ENCODE measurements around the gene IWS1. TPM values are rescaled to one million over a fixed set of nuclear protein-coding genes. Genes with fewer than 3 reads are reported as not detected.
A peak's percentile ranks its signal among the peaks of the same experiment; 100 is the strongest.
"Not testable (repeated sequence)": the region's sequence is repeated elsewhere in the genome, so short reads cannot be mapped to it uniquely, and the experiment has no call there.

Gene IWS1
- total RNA-seq, 1 experiment from 2014 or later, result 43.1 TPM

- no peak for DNase-seq (ENCODE audit: low spot score)
Measured at GRCh38 chr2:127560931-127561280, 34.6 kb upstream of the IWS1 start.

- DNase-seq (ENCODE audit: low spot score), result no peak
Measured at GRCh38 chr2:127560201-127560930, 34.1 kb upstream of the IWS1 start.

DNA sequence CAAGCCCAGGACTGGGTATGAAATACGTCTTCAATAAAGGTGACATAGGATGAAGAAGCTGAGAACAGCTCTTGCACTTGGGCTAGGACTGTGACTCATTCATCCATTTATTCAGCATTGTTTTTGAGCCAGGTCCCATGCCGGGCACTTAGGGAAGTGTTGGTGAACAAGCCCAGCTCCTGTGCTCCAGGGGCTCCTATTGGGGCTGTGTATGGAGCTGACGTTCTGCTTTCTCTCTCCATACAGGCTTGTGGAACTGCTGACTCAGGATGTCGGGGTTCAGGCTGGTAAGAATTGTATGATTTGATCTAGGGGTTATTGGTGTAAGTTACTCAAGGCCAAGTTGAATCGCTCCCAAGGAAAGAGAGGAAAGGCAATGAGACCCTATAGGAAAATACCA, 33.2 kb upstream of the IWS1 start:
- no peak for DNase-seq (ENCODE audit: low spot score)

- no peak for DNase-seq (ENCODE audit: low spot score)
Measured at GRCh38 chr2:127558911-127559310, 32.6 kb upstream of the IWS1 start.

GRCh38 chr2:127552846-127553245, 26.6 kb upstream of the IWS1 start:
- DNase-seq (ENCODE audit: low spot score), result no peak

- no peak for DNase-seq (ENCODE audit: low spot score)
Measured at GRCh38 chr2:127552336-127552735, 26.0 kb upstream of the IWS1 start.

DNA sequence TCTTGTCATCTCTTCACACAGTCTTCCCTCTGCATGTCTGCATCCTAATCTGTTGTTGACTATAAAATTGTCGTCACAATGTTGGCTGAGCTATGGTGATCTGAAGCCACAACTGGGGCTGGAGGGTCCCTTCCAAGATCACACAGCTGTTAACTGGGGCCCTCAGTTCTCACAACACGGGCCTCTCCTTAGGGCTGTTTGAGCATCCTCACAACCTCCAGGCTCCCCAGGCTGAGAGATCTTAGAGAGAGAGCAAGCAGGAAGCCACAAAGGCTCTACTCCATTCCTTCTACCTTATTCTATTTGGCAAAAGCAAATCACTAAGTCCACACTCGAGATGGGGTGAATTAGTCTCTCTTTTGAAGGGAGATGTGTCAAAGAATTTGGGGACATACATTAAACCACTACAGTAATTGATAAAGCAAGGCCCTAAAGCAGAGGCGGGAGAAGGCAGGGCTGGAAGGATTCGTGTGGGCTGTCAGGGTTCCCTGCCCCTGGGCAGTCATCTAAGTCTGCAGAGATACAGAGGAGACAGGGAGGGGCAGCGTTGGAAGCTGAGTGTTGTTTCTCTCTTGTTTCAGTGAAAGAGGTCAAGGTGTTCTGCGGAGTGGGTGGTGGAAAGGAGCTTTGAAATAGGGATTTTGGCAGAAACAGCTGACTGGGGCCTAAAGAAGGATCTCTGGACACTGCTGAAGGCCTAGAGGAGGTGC, 25.1 kb upstream of the IWS1 start:
- DNase-seq (ENCODE audit: low spot score), result no peak

- no peak for DNase-seq (ENCODE audit: low spot score)
Measured at GRCh38 chr2:127546797-127547196, 20.5 kb upstream of the IWS1 start.

DNA sequence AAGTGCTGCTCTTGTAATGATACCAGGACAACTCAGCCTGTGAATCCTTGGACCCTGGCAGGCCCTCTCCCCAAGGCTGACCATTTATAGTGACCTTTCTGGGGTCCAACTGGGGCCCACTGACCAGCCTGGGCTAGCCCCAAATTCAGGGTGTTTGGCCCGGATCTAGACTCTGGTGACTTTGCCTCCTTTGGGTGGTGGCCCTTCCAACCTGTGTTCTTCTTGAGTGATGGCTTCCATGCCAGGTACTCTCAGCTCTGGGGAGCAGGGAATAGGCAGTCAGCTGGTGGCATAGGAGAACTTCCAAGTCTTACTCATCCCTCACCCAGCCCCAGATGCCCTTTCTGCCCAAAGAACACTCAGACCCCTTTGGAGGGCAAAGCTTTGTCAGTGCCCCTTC, 19.5 kb upstream of the IWS1 start:
- no peak for DNase-seq (ENCODE audit: low spot score)

GRCh38 chr2:127545189-127545588, 18.9 kb upstream of the IWS1 start:
- no peak for DNase-seq (ENCODE audit: low spot score)

- not testable (repeated sequence) for DNase-seq (ENCODE audit: low spot score)
Measured at GRCh38 chr2:127543013-127543501, 16.8 kb upstream of the IWS1 start.

GRCh38 chr2:127542231-127542630, 15.9 kb upstream of the IWS1 start:
- no peak for DNase-seq (ENCODE audit: low spot score)

GRCh38 chr2:127541809-127542208, 15.5 kb upstream of the IWS1 start:
- no peak for DNase-seq (ENCODE audit: low spot score)

DNA sequence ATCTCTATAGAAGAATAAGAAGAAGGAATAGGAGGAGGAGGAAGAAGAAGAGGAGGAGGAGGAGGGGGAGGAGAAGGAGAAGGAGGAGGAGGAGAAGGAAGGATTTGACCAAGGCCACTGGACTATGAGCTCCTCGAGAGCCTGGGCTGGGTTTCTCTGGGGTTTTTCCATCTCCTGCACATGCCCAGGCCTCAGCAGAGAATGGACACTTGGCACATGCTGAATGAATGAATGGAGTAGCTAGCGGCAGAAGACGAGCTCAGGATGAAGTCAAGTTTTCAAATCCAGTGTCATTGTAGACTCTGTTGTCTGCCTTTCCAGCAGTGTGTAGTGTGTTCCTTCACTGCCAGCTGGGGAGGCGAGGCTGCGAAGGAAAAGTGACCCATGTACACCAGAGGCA, 11.4 kb upstream of the IWS1 start:
- no peak for DNase-seq (ENCODE audit: low spot score)

- DNase-seq (ENCODE audit: low spot score), result no peak
Measured at GRCh38 chr2:127536707-127537541, 10.6 kb upstream of the IWS1 start.

DNA sequence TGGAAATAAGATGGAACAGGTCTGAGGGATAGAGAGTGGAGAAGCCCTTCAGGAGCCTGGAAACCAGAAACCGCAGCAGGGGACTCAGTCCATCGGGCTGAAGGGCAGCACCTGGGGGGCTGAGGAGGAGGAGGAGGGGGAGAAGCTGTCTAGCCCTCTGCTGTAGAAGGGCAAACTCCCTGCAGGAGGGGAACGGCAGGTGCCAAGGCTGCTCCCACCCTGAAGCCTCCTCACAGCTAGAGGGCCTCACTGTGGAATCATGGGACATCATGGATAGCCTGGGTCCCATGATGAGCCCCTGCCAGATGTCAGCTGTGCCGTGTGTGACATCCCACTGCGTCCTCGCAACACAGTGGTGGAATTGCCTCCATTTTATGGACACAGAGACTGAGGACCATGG, 9.6 kb upstream of the IWS1 start:
- no peak for DNase-seq (ENCODE audit: low spot score)

GRCh38 chr2:127535422-127535901, 9.2 kb upstream of the IWS1 start, which contains the start of gene MYO7B:
Gene MYO7B, plus strand, starts transcription at chr2:127535683. Its CDS starts 24,040 bp downstream, at chr2:127559723.
- peak; percentile 59 for DNase-seq (ENCODE audit: low spot score)

- DNase-seq (ENCODE audit: low spot score), result no peak
Measured at GRCh38 chr2:127532296-127532695, 6.0 kb upstream of the IWS1 start.

DNA sequence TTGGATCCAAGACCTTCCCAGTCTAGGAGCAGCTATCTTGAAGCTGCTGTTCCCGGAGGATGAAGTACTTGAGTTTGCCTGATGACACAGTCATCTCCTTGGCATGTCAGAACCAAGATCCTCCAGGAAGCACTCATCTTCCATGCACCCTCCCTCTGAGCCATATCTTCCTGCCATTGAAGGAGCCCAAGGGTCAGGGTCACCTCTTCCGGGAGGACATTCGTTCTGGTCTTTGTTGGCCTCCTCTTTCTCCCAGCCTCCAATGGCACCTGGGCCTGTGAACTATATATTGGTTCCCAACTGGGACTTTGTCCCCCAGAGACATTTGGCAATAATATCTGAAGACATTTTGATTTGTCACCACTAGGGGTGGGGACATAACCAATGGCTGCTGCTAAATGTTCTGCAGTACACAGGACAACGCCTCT, 4.9 kb upstream of the IWS1 start:
- no peak for DNase-seq (ENCODE audit: low spot score)

GRCh38 chr2:127530245-127531140, 4.2 kb upstream of the IWS1 start:
- no peak for DNase-seq (ENCODE audit: low spot score)

- DNase-seq (ENCODE audit: low spot score), result not testable (repeated sequence)
Measured at GRCh38 chr2:127529416-127529815, 3.1 kb upstream of the IWS1 start.

Measured in HT-29 (cell line).